ENCODE results near the gene GTSE1.

DNA sequence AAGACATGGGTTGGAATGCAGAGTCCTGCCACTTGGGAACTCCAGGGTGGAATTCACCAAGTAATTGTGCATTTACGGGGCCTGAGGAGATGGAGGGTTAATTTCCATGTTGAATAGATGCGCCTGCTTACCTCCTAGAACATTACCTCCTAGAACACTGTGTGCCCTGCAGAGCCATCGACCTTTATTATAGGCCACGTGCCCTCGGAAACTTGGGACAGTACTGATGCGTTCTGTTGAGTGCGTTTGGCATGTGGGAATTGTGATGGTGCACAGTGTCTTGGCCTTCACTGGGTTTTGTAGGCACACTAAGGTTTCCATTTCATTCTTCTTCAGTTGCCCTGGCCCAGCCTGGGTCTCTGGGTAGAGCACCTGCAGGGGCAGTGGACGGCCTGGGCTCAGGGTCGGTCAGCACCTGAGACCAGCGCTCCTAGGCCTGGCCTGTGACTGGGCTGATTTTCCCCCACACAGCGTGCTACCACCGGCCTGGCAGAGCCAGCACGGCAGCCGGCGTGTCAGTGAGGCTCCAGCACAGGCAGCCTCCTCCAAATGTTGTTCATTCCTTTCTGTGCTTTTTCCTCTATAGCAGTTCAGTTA, 51.5 kb downstream of the GTSE1 start:
- TF ChIP-seq, protein P1, sequence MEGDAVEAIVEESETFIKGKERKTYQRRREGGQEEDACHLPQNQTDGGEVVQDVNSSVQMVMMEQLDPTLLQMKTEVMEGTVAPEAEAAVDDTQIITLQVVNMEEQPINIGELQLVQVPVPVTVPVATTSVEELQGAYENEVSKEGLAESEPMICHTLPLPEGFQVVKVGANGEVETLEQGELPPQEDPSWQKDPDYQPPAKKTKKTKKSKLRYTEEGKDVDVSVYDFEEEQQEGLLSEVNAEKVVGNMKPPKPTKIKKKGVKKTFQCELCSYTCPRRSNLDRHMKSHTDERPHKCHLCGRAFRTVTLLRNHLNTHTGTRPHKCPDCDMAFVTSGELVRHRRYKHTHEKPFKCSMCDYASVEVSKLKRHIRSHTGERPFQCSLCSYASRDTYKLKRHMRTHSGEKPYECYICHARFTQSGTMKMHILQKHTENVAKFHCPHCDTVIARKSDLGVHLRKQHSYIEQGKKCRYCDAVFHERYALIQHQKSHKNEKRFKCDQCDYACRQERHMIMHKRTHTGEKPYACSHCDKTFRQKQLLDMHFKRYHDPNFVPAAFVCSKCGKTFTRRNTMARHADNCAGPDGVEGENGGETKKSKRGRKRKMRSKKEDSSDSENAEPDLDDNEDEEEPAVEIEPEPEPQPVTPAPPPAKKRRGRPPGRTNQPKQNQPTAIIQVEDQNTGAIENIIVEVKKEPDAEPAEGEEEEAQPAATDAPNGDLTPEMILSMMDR (IDR thresholded peaks at IDR 0.05) = no peak
- TF ChIP-seq EP300 (IDR thresholded peaks at IDR 0.05; ENCODE audit: low read depth) (no peak), POLR2A (IDR thresholded peaks at IDR 0.05) (no peak), POLR2AphosphoS5 (IDR thresholded peaks at IDR 0.05) (no peak)
